ENCODE results near the gene LRRC9.

- TF ChIP-seq CTCF (IDR thresholded peaks at IDR 0.05; ENCODE audit: insufficient read depth, low read length, poor library complexity, severe bottlenecking) (no peak), EZH2phosphoT487 (conservative IDR thresholded peaks at IDR 0.05; ENCODE audit: low read length) (no peak)
Observed at GRCh38 chr14:60014402-60014801, 94.5 kb downstream of the LRRC9 start.

Measured in SU-DHL-6 (cell line).